ACHN (cell line): ENCODE data around the gene SZT2.
"Not testable (repeated sequence)": the region's sequence is repeated elsewhere in the genome, so short reads cannot be mapped to it uniquely, and the experiment has no call there.

Experiments used
- DNase-seq: peaks from one replicate; pipeline ENCODE4 v3.0.0-alpha.2; 2015
- in situ Hi-C: cut with HindIII; loops from 2 replicates; pipeline ENCODE4 v1.10.0; 2017; ENCODE audit warnings: low sequenced_read_pairs, low pct_ligation_motif_present, low pct_unique_long_range_greater_than_20kb

The SZT2 gene

DNA sequence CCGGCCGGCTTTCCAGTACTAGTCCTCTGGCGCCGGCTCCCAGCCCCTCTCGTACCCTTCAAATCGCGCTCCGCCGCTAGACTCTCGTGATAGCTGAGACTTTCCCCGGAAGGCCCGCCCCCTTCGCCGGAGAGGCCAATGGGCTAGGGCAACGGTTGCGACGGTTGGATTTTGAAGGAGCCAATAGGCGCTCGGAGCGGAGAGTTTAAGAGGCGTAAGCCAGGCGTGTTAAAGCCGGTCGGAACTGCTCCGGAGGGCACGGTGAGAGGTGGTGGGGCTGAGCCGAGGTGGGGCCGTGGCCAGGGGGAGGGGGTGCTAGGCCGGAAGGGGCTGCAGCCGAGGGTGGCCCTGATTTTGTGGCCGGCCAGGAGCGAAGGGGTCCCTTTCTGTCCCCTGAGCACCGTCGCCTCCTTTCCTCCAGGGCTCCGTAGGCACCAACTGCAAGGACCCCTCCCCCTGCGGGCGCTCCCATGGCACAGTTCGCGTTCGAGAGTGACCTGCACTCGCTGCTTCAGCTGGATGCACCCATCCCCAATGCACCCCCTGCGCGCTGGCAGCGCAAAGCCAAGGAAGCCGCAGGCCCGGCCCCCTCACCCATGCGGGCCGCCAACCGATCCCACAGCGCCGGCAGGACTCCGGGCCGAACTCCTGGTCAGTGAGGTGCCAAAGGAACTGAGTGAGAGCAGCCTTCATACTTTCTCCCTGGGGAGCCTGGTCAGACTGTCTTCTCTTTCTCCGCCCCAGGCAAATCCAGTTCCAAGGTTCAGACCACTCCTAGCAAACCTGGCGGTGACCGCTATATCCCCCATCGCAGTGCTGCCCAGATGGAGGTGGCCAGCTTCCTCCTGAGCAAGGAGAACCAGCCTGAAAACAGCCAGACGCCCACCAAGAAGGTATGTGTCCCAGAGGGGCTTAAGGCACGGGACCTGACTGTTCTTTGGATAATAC lies 30.7 kb upstream of the SZT2 start, which contains the start of gene CDC20:
Gene CDC20 (plus strand): TSS at position 236 of the 948 bp plus-strand sequence. CDS start 235 bp downstream, at position 471.
- in situ Hi-C loops = no loop called here
- peak; percentile 98 for DNase-seq

DNA sequence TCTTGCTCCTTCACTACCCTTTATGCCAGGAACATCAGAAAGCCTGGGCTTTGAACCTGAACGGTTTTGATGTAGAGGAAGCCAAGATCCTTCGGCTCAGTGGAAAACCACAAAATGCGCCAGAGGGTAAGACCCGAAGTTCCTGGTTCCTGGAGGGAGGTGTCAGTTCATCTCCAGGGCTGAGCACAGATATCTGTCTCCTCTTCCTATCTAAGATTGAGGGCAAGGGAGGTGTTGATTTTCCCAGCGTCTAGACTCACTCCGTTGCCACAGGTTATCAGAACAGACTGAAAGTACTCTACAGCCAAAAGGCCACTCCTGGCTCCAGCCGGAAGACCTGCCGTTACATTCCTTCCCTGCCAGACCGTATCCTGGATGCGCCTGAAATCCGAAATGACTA lies 30.0 kb upstream of the SZT2 start:
- in situ Hi-C loops = no loop called here
- peak; percentile 54 for DNase-seq

DNA sequence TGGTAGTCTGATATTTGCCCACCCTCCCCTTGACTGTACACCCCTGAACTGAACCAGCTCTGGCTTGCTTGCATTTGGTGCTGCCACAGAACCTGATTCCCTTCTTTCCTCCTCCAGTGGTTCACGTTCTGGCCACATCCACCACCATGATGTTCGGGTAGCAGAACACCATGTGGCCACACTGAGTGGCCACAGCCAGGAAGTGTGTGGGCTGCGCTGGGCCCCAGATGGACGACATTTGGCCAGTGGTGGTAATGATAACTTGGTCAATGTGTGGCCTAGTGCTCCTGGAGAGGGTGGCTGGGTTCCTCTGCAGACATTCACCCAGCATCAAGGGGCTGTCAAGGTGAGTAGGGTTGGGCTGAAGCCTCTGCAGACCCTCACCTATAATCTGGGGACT lies 29.1 kb upstream of the SZT2 start:
- in situ Hi-C loops = no loop called here
- DNase-seq = no peak

DNA sequence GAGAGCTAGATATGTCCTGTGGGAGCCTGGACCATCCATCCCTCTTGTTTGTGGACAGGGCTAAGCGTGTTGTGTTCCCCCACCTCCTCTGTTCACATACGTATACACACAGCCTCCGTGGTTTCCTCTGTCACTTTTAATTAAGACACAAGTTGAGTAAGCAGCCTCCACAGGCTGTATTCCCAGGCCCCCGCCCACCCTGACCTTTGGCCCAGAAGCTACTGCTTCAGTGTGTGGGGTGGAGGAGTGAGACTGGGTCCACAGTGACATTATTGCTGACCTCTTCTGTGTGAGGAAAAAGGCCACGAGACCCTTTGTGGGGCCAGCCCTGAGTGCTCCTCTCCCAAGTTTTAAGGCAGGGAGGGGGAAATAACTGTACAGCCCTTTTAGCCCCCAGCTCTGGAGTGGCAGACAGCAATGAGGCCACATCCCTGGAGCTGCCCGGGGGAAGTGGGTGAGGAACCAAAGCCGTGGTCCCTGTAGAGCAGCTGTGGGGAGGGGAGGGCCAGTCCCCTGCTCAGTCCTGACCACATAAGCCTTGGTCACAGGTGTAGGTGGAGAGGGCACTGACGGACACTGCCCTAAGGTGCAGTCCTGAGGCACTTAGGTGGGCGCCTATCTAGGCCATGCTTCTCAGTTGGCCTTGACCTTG lies 26.3 kb upstream of the SZT2 start:
- DNase-seq = no peak
- in situ Hi-C loops = no loop called here

- DNase-seq = no peak
- in situ Hi-C loops = no loop called here
Measured at GRCh38 chr1:43363935-43364525, 25.7 kb upstream of the SZT2 start.

- in situ Hi-C loops = no loop called here
- no peak for DNase-seq
Measured at GRCh38 chr1:43365678-43366077, 24.0 kb upstream of the SZT2 start.

- DNase-seq = no peak
- in situ Hi-C loops = no loop called here
Measured at GRCh38 chr1:43366179-43366578, 23.5 kb upstream of the SZT2 start.

GRCh38 chr1:43366601-43367025 lies 23.1 kb upstream of the SZT2 start:
- no peak for DNase-seq
- in situ Hi-C loops = no loop called here

DNA sequence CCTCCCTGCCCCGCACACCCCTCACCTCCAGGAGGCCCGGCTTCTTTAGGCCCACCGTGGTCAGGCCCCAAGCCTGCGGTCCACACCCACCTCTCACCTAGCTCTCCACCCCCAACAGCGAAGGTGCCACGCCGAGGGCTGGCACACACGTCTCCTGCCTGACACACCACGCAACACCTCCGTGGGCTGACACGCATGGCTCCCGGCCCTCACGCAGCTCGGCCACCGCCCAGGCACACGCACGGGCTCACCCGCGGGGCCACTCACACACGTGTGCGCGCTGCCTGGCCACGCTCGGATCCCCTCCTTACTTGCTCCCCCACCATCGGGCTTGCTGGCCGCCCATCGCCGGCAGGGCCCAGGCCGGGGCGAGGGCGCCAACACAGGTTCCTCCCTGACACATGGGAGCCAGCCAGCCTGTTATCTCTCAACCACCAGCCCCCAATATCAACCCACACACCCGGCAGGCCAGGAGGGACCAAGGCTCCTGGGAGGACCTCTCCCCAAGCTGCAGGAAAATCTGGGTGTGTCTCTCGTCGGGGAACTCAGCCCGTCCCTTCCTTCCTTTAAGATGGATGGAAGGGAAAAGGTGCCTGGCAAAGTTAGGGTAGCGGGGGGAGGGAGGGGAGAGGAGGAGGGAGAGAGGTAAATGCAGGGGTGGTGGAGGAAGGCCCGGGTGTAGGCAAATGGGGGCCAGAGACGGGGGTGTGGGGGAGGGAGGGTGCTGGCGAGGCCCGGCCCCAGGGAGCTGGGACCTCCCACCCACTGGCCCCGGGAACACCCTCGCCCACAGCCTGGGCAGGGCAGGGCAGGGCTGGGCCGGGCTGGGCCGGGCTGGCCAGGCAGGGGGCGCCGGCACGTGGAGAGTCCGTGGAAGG lies 22.4 kb upstream of the SZT2 start:
- in situ Hi-C loops = no loop called here
- DNase-seq = peak; percentile 52

GRCh38 chr1:43367904-43368645 lies 21.6 kb upstream of the SZT2 start, which contains the start of gene ELOVL1:
TSS of gene ELOVL1 (minus strand) at chr1:43368011. CDS start at chr1:43365609, 2,402 bp downstream.
- DNase-seq = peak; percentile 85
- in situ Hi-C loops = no loop called here

DNA sequence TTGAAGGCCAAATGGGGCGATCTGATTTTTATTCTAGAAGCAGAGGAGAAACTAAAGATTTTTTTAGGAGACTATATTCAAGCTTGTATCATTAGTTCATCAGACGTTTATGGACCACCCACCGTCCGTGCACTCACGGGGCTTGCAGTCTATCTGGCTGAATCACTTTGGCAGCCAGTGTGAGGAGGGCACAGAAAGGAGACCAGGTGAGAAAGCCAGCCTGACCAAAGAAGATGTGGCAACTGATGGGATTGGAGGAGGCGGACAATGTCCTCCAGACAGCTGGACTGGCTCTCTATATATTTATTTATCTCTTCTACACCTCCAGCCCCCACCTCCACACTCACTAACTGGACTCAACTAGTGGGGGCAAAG lies 21.1 kb upstream of the SZT2 start:
- DNase-seq = no peak
- in situ Hi-C loops = no loop called here

GRCh38 chr1:43369779-43370178 lies 19.9 kb upstream of the SZT2 start:
- in situ Hi-C loops = not testable (repeated sequence)

DNA sequence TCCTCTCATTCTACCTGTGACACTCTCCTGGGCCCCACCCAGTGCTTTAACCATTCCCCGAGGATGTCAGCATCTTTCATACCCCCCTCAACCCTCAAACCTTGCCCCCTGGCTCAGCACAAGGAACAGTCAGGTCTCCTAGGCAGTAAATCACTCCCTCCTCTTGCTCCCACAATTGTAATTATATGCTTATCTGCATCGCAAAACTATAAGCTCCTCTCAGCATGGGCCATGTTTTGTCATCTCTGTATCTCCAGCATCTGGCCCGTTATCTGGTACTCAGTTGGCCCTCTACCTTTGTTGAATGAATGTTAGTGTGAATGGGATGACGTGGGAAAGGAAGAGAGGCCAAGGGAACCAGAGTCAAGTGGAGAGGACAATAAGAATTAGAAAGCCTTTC lies 19.1 kb upstream of the SZT2 start:
- in situ Hi-C loops = no loop called here
- DNase-seq = no peak

More at GRCh38 chr1:43369779-43370178, 19.9 kb upstream of the SZT2 start:
- DNase-seq = not testable (repeated sequence)

DNA sequence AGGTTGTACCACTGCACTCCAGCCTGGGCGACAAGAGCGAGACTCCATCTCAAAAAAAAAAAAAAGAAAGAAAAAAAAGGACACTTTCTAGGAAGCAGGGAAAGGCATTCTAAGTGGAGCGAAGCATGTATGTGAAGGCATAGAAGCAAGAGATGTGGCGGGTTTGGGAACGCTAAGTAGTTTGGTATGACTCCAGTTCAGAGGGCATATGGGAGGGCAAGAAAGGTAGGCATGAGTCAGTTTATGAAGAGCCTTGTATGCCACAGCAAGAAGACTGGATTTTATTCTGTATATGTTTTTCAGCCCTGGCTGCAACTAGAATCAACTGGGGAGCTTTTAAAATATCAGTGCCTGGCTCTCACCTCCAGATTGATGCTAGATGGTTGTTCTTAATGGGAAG lies 17.5 kb upstream of the SZT2 start:
- DNase-seq = no peak
- in situ Hi-C loops = no loop called here

GRCh38 chr1:43373066-43373940 lies 16.4 kb upstream of the SZT2 start:
- DNase-seq = peak; percentile 65

GRCh38 chr1:43376723-43377235 lies 12.9 kb upstream of the SZT2 start:
- no peak for DNase-seq
- in situ Hi-C loops = loop anchor here (25.0 kb wide), 1 partner anchor 139 kb away; no protein-coding TSS in a partner anchor

More at GRCh38 chr1:43373066-43373940, 16.4 kb upstream of the SZT2 start:
- in situ Hi-C loops = no loop called here
